Ascending aorta (tissue), 2 donors: ENCODE measurements around the gene OR1A2. TPM values are rescaled to one million over a fixed set of nuclear protein-coding genes. Genes with fewer than 3 reads are reported as not detected.

Source experiments
- DNase-seq, 2 donors: peaks; one replicate each; pipeline ENCODE4 v3.0.0-alpha.2; 2019; ENCODE audit warnings: low spot score in 2 of 2
- H3K27ac ChIP-seq, 2 donors: fragments of 200-600 bp; sonication (generic); one replicate each; pipeline ENCODE4 v1.5.1; 2016 to 2017; ENCODE audit warnings: mild to moderate bottlenecking in 1 of 2
- H3K27me3 ChIP-seq: fragments of 200-600 bp; sonication (generic); one replicate; pipeline ENCODE4 v1.5.1; 2017
- H3K36me3 ChIP-seq, 2 donors: fragments of 200-600 bp; sonication (generic); one replicate each; pipeline ENCODE4 v1.5.1; 2016
- H3K4me1 ChIP-seq, 2 donors: fragments of 200-600 bp; sonication (generic); one replicate each; pipeline ENCODE4 v1.5.1; 2016 to 2017; ENCODE audit warnings: mild to moderate bottlenecking in 1 of 2
- H3K4me3 ChIP-seq, 2 donors: fragments of 200-600 bp; sonication (generic); one replicate each; pipeline ENCODE4 v1.5.1; 2016 to 2017; ENCODE audit warnings: mild to moderate bottlenecking in 1 of 2
- H3K9me3 ChIP-seq, 2 donors: fragments of 200-600 bp; sonication (generic); one replicate each; pipeline ENCODE4 v1.5.1; 2016
- CTCF ChIP-seq, 3 experiments: fragments of 200-600 bp in 2 of 3; fragments of 450-650 bp in 1 of 3; sonication (generic) in 2 of 3; IDR thresholded peaks; one replicate each; pipeline ENCODE4 v1.5.1; 2016 to 2019; ENCODE audit warnings: antibody characterized with exemption in 3 of 3, mild to moderate bottlenecking in 1 of 3, moderate library complexity in 1 of 3
- intact Hi-C: fragments of 100-400 bp; cut with DNase I; formaldehyde crosslinking; loops from one replicate; pipeline ENCODE4 v1.15.1; 2023
- total RNA-seq: library from RNA; depleted of rRNA; stranded (reverse); fragments of >200 nt; gene quantifications from one replicate; pipeline ENCODE4 v1.1.0, GENCODE V29; 2016

The OR1A2 gene
- total RNA-seq = not detected

- H3K27ac ChIP-seq = no peak within 1 kb of the TSS
- intact Hi-C loops = no loop called here
- H3K36me3 ChIP-seq = no peaks in the 10 kb centered on the region
- no peak within 1 kb of the TSS for H3K4me3 ChIP-seq
- DNase-seq = no peak
- no peaks in the 10 kb centered on the region for H3K4me1 ChIP-seq
- H3K9me3 ChIP-seq = peaks cover 0 to 4% of the 10 kb centered on the region in 2 donors
- H3K27me3 ChIP-seq = no peaks in the 10 kb centered on the region
- no peak for TF ChIP-seq CTCF (IDR thresholded peaks at IDR 0.05)
Observed at GRCh38 chr17:3197219-3197618, at the start of gene OR1A2. Gene OR1A2, plus strand, starts transcription at chr17:3197519. Its CDS starts 0 bp downstream, at chr17:3197519.

DNA sequence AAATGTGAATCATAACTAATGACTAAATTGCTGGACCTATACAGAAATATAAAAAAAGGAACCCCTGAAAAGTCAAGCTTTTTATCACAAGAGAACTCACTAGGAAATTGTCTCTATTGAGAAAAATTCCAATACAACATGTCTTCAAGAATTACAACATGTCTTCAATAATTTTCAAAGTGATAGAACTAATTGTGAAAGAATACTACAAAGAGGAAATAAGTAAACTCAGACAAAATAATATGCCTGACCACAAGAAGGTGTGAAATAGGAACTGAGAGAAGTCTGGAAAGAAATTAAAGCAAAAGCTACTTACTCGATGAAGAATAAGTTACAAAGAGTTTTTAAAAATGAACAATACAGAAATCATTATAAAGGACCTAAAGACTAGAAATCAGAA is 40.1 kb upstream of the OR1A2 start:
- H3K4me3 ChIP-seq = no peak overlapping the region
- DNase-seq = no peak
- no peak overlapping the region for H3K27ac ChIP-seq
- no peaks in the 10 kb centered on the region for H3K4me1 ChIP-seq
- no peaks in the 10 kb centered on the region for H3K36me3 ChIP-seq
- intact Hi-C loops = no loop called here
- H3K9me3 ChIP-seq = no peaks in the 10 kb centered on the region
- no peak for TF ChIP-seq CTCF (IDR thresholded peaks at IDR 0.05)
- H3K27me3 ChIP-seq = no peaks in the 10 kb centered on the region

GRCh38 chr17:3167574-3167973 is 29.7 kb upstream of the OR1A2 start:
- TF ChIP-seq CTCF (IDR thresholded peaks at IDR 0.05) = no peak
- no peak overlapping the region for H3K27ac ChIP-seq
- no peaks in the 10 kb centered on the region for H3K36me3 ChIP-seq
- H3K4me3 ChIP-seq = no peak overlapping the region
- H3K4me1 ChIP-seq = no peaks in the 10 kb centered on the region
- peaks cover 0 to 17% of the 10 kb centered on the region in 2 donors for H3K9me3 ChIP-seq
- no peaks in the 10 kb centered on the region for H3K27me3 ChIP-seq
- intact Hi-C loops = no loop called here
- no peak for DNase-seq

- no peaks in the 10 kb centered on the region for H3K4me1 ChIP-seq
- H3K36me3 ChIP-seq = no peaks in the 10 kb centered on the region
- DNase-seq = no peak
- H3K4me3 ChIP-seq = no peak overlapping the region
- TF ChIP-seq CTCF (IDR thresholded peaks at IDR 0.05) = no peak
- no peaks in the 10 kb centered on the region for H3K27me3 ChIP-seq
- H3K27ac ChIP-seq = no peak overlapping the region
- intact Hi-C loops = no loop called here
- H3K9me3 ChIP-seq = no peaks in the 10 kb centered on the region
Observed at GRCh38 chr17:3189961-3190360, 7.4 kb upstream of the OR1A2 start.

- no peak for DNase-seq
- intact Hi-C loops = no loop called here
- Histone ChIP-seq H3K27me3 (no peaks in the 10 kb centered on the region), H3K27ac (no peak within 1 kb of the TSS), H3K4me3 (no peak within 1 kb of the TSS), H3K36me3 (no peaks in the 10 kb centered on the region), H3K9me3 (peaks cover 0 to 4% of the 10 kb centered on the region in 2 donors), H3K4me1 (no peaks in the 10 kb centered on the region)
- no peak for TF ChIP-seq CTCF (IDR thresholded peaks at IDR 0.05)
Observed at GRCh38 chr17:3207367-3207766, 10.0 kb downstream of the OR1A2 start, which contains the start of gene OR1A1. Gene OR1A1, plus strand, starts transcription at chr17:3207667. Its CDS starts 7,954 bp downstream, at chr17:3215621.

GRCh38 chr17:3208484-3208883 is 11.2 kb downstream of the OR1A2 start:
- no peak overlapping the region for H3K27ac ChIP-seq
- TF ChIP-seq CTCF (IDR thresholded peaks at IDR 0.05) = no peak
- H3K36me3 ChIP-seq = no peaks in the 10 kb centered on the region
- H3K4me1 ChIP-seq = no peaks in the 10 kb centered on the region
- no peaks in the 10 kb centered on the region for H3K27me3 ChIP-seq
- no peak for DNase-seq
- intact Hi-C loops = no loop called here
- no peak overlapping the region for H3K4me3 ChIP-seq
- no peaks in the 10 kb centered on the region for H3K9me3 ChIP-seq
